K562 (cell line): Measurements from ENCODE around the gene EXOC6. TPM values are rescaled to one million over a fixed set of nuclear protein-coding genes. Genes with fewer than 3 reads are reported as not detected.

Source experiments
- ATAC-seq: fragments of 200-7000 bp; cut with Tn5 transposase; 3 replicates; pipeline ENCODE4 v1.9.1; 2020; ENCODE audit warnings: moderate library complexity
- BruUV-seq: library from RNA; stranded (reverse); fragments of 400-500 nt; replicated peaks from 2 replicates; lab custom pipeline; 2021; lab: Mats Ljungman, UMichigan
- CTCF ChIA-PET: fragments of 300-600 bp; formaldehyde crosslinking; extraction: SDS; loops from one replicate; lab custom pipeline; 2021; ENCODE audit warnings: low intra/inter-chr PET ratio; lab: Yijun Ruan, JAX
- POLR2A ChIA-PET: fragments of 300-600, 350-650 bp; sonication (Branson Sonifier 250); formaldehyde crosslinking; extraction: SDS; loops from one replicate; lab custom pipeline; 2021; ENCODE audit warnings: antibody characterized with exemption, inconsistent platforms; lab: Yijun Ruan, JAX
- DNase-seq, 4 experiments: peaks; one replicate each; pipeline versions ENCODE4 v3.0.0 to v3.0.0-alpha.2; 2011 to 2018; ENCODE audit warnings: low spot score in 3 of 4, mixed read lengths in 3 of 4; ENCODE audit errors: extremely low read depth in 1 of 4
- FAIRE-seq: peaks from 2 replicates; lab custom pipeline; 2011; peaks lifted over from hg19 to GRCh38; lab: Jason Lieb, UNC
- H2AFZ ChIP-seq: 2 replicates; pipeline ENCODE4 v1.6.0; 2011; ENCODE audit warnings: low read depth, low read length, control low read depth, inconsistent platforms
- H3K27ac ChIP-seq: fragments of 200-600 bp; 3 replicates; pipeline ENCODE4 v1.8.0; 2011; ENCODE audit warnings: low read depth, mild to moderate bottlenecking, control low read depth, inconsistent platforms, low read length, moderate library complexity, mixed read lengths; ENCODE audit errors: extremely low read depth
- H3K27me3 ChIP-seq, 2 experiments: fragments of 300-600 bp in 1 of 2; 2 replicates in 1 of 2; 3 replicates in 1 of 2; pipeline versions ENCODE4 v1.6.0 to v1.8.0; 2011; ENCODE audit warnings: inconsistent platforms in 2 of 2, low read length in 2 of 2, mild to moderate bottlenecking in 1 of 2, mixed read lengths in 1 of 2, moderate library complexity in 1 of 2; ENCODE audit not compliant: control insufficient read depth in 2 of 2, insufficient read depth in 2 of 2
- H3K36me3 ChIP-seq: fragments of 300-600 bp; 3 replicates; pipeline ENCODE4 v1.8.0; 2011; ENCODE audit warnings: mild to moderate bottlenecking, low read length, inconsistent platforms; ENCODE audit not compliant: control insufficient read depth, insufficient read depth
- H3K4me1 ChIP-seq, 2 experiments: fragments of 200-600 bp in 1 of 2; replicated peaks in 1 of 2; 2 replicates in 1 of 2; 3 replicates in 1 of 2; pipeline versions ENCODE4 v1.5.1 to v1.8.0; 2011; ENCODE audit warnings: inconsistent platforms in 2 of 2, low read length in 2 of 2, mild to moderate bottlenecking in 1 of 2, mixed read lengths in 1 of 2, moderate library complexity in 1 of 2; ENCODE audit not compliant: control insufficient read depth in 2 of 2, insufficient read depth in 2 of 2
- H3K4me2 ChIP-seq: 2 replicates; pipeline ENCODE4 v1.6.1; 2011; ENCODE audit warnings: low read length, control low read depth, inconsistent platforms, mixed read lengths; ENCODE audit not compliant: insufficient read depth
- H3K4me3 ChIP-seq: fragments of 200-600 bp; sonication (generic), shearing (Covaris generic); 2 replicates; pipeline ENCODE4 v1.5.1; 2016; ENCODE audit warnings: control low read depth, inconsistent platforms
- H3K79me2 ChIP-seq: fragments of 200-600 bp; 3 replicates; pipeline ENCODE4 v1.8.0; 2011; ENCODE audit warnings: low read length, inconsistent platforms; ENCODE audit not compliant: control insufficient read depth, insufficient read depth
- H3K9ac ChIP-seq, 2 experiments: 2 replicates each; pipeline versions ENCODE4 v1.6.0 to v1.6.1; 2011; ENCODE audit warnings: low read depth in 2 of 2, low read length in 2 of 2, control low read depth in 1 of 2, inconsistent platforms in 1 of 2, mild to moderate bottlenecking in 1 of 2, mixed read lengths in 1 of 2; ENCODE audit not compliant: insufficient read depth in 1 of 2
- H3K9me1 ChIP-seq: one replicate; pipeline ENCODE4 v1.6.0; 2011; ENCODE audit warnings: inconsistent platforms, mild to moderate bottlenecking, low read length, moderate library complexity; ENCODE audit not compliant: control insufficient read depth, insufficient read depth
- H3K9me3 ChIP-seq: replicated peaks from 2 replicates; pipeline ENCODE4 v1.5.1; 2011; ENCODE audit warnings: low read depth, low read length, inconsistent platforms; ENCODE audit not compliant: control insufficient read depth, insufficient read depth
- H4K20me1 ChIP-seq: replicated peaks from 2 replicates; pipeline ENCODE4 v1.6.1; 2011; ENCODE audit warnings: low read length, inconsistent platforms, mixed read lengths; ENCODE audit not compliant: control insufficient read depth, insufficient read depth
- AFF1 ChIP-seq, 2 experiments: fragments of 450-650 bp; IDR thresholded peaks; 2 replicates each; pipeline ENCODE4 v1.6.1; 2018; ENCODE audit warnings: mild to moderate bottlenecking in 2 of 2, low read depth in 1 of 2; ENCODE audit not compliant: partially characterized antibody in 2 of 2
- ARNT ChIP-seq, 2 experiments: fragments of 450-650 bp; IDR thresholded peaks; 2 replicates each; pipeline ENCODE4 v1.6.1; 2016; ENCODE audit warnings: mild to moderate bottlenecking in 1 of 2
- EWSR1 ChIP-seq: fragments of 450-650 bp; IDR thresholded peaks from 2 replicates; pipeline ENCODE4 v1.6.1; 2018; ENCODE audit warnings: borderline replicate concordance, mild to moderate bottlenecking, low read depth, moderate library complexity; ENCODE audit not compliant: partially characterized antibody
- ILK ChIP-seq: fragments of 450-650 bp; IDR thresholded peaks from 2 replicates; pipeline ENCODE4 v1.6.1; 2016; ENCODE audit warnings: missing genetic modification characterization, low read depth, mild to moderate bottlenecking, missing compliant biosample characterization, moderate library complexity, borderline replicate concordance
- MECOM ChIP-seq: fragments of 250-450 bp; sonication (Bioruptor Pico); IDR thresholded peaks from 2 replicates; pipeline ENCODE4 v1.8.0; 2022; ENCODE audit warnings: inconsistent platforms
- MYC ChIP-seq, 2 experiments: fragments of 250-450 bp in 1 of 2; sonication (Bioruptor Pico) in 1 of 2; IDR thresholded peaks; 2 replicates each; pipeline versions ENCODE4 v1.5.1 to v1.6.1; 2012 to 2021; ENCODE audit warnings: low read depth in 2 of 2, borderline replicate concordance in 1 of 2, improper control_type of control experiment in 1 of 2, low read length in 1 of 2, mild to moderate bottlenecking in 1 of 2, moderate library complexity in 1 of 2
- PHB2 ChIP-seq: fragments of 450-650 bp; IDR thresholded peaks from 2 replicates; pipeline ENCODE4 v1.6.1; 2017; ENCODE audit warnings: low read depth
- POU5F1 ChIP-seq: fragments of 150-350 bp; IDR thresholded peaks from 2 replicates; pipeline ENCODE4 v1.6.1; 2014; ENCODE audit warnings: borderline replicate concordance, low read length, low read depth, mild to moderate bottlenecking; ENCODE audit not compliant: partially characterized antibody
- SMAD2 ChIP-seq: fragments of 150-350 bp; IDR thresholded peaks from 2 replicates; pipeline ENCODE4 v1.6.1; 2014; ENCODE audit warnings: low read depth, mild to moderate bottlenecking, low read length
- TAF1 ChIP-seq: IDR thresholded peaks from 2 replicates; pipeline ENCODE4 v1.6.1; 2011; ENCODE audit warnings: mild to moderate bottlenecking, low read length, moderate library complexity; ENCODE audit not compliant: insufficient read depth, control insufficient read depth, severe bottlenecking; ENCODE audit errors: extremely low read depth
- TCFL5 ChIP-seq: fragments of 250-450 bp; sonication (Bioruptor Pico); conservative IDR thresholded peaks from 2 replicates; pipeline ENCODE4 v1.6.1; 2021; ENCODE audit warnings: mild to moderate bottlenecking, moderate library complexity, matching md5 sums
- ZSCAN29 ChIP-seq: fragments of 450-650 bp; IDR thresholded peaks from 2 replicates; pipeline ENCODE4 v1.6.1; 2017
- WGBS: fragments of 100-300 bp; shearing (Covaris generic); methylation state at CpG from one replicate; pipeline ENCODE4 v1.1.6; 2016; ENCODE audit warnings: low coverage, mixed read lengths; ENCODE audit not compliant: insufficient coverage; ENCODE audit errors: missing lambda C conversion rate; 5-methylcytosine and 5-hydroxymethylcytosine counted together
- in situ Hi-C: fragments of 300-500 bp; cut with MboI; formaldehyde crosslinking; loops from 4 replicates; pipeline ENCODE4 v1.15.0; 2018; ENCODE audit warnings: inconsistent platforms, mixed read lengths
- intact Hi-C: fragments of 100-400 bp; cut with micrococcal nuclease; formaldehyde crosslinking; loops from 2 replicates; pipeline ENCODE4 v1.14.2; 2022
- polyA plus RNA-seq, 8 experiments: library from polyadenylated mRNA; depleted of rRNA in 4 of 8; stranded (reverse) in 5 of 8; unstranded in 3 of 8; fragments of >200 nt; fragmentation: Nextera tagmentation in 2 of 8; fragmentation: Illumina TruSeq in 1 of 8; extraction: Ambion mirVana in 2 of 8; extraction: Trizol in 1 of 8; gene quantifications; 2 replicates each; pipeline versions ENCODE4 v1.2.1 to v1.2.3, GENCODE V29; 2011 to 2014; ENCODE audit warnings: inconsistent platforms in 1 of 8, missing spikeins in 1 of 8
- total RNA-seq, 7 experiments: library from RNA; depleted of rRNA in 6 of 7; stranded (reverse); fragments of >200 nt in 6 of 7; fragmentation: Illumina TruSeq in 2 of 7; extraction: Trizol in 2 of 7; gene quantifications; 2 replicates each; pipeline versions ENCODE4 v1.2.1 to v1.2.3, GENCODE V29; 2011 to 2021; ENCODE audit warnings: low replicate concordance in 1 of 7
- TF ChIP-seq, protein P1 (sequence below), 2 experiments: fragments of 450-650 bp; conservative IDR thresholded peaks; 2 replicates each; pipeline ENCODE4 v1.6.1; 2017; ENCODE audit warnings: mild to moderate bottlenecking in 2 of 2, moderate library complexity in 2 of 2

The EXOC6 gene
- total and polyA plus RNA-seq, 9 of the 15 experiments (the other 6 are each of a cell fraction or from before 2014, with no cell fraction given), result 13.9 to 42.8 (median 24.9) TPM

DNA sequence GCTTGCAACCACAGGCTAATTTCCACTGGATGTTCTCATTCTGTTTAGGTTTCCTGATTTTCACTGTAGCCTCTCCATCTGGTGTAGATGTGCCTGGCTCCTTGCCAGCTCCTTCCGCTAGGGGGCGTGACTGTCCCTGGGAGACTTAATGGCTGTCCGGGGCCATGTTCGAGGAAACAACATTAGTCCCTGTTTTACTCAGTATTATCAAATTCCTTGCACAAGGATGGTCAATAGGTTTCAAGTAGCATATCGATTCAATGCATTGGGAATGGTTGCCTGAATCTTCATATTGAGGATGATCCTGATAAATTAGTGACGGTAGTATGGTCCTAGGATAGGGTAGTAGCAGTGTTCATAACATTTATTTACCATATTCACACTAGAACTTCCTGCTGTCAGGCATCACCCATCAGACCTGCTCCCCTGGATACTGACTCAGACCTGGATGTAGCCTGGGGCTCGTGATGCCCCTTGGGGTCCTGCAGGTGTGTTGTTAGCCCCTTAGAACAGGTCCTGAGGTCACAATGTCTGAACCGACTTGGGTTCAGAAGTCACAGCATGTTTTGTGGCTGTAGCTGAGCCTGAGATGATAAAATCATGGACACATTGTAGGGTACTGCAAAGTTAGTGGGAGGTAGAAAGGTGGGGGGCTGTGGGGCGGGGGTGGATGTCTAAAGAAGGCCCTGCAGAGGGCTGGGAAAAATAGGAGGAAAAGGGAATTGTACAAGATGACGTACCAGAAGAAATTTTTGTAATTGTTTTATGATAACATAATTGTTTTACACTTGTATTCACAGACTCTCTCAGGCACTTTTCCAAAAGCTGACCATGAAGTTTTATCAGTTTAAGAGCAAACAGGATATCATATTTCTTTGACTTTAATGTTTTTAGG lies 8.9 kb upstream of the EXOC6 start:
- ChIA-PET POLR2A (interaction anchor here (0.6 to 1.2 kb wide), 5 partner anchors 9 to 150 kb away, joined by 3 to 7 read pairs (median 3); partner anchors contain the start of genes EXOC6 and HHEX), CTCF (no interaction called here)
- Histone ChIP-seq H3K4me1 (peaks cover 10 to 14% of the 10 kb centered on the region in 2 experiments; a peak in 3 of 5 replicates), H3K9me1 (no peaks in the 10 kb centered on the region), H3K9me3 (no peaks in the 10 kb centered on the region; the same call in 1 of the 2 replicates), H3K4me2 (peak overlapping the region; percentile 88), H3K36me3 (peaks cover 44% of the 10 kb centered on the region), H3K4me3 (no peak overlapping the region), H3K27ac (peak overlapping the region; percentile 83), H3K9ac (peak overlapping the region; percentile 65 to 68; a peak in 3 of 4 replicates), H3K27me3 (no peaks in the 10 kb centered on the region), H4K20me1 (no peaks in the 10 kb centered on the region), H2AFZ (peak overlapping the region; percentile 96), H3K79me2 (peaks cover 45% of the 10 kb centered on the region)
- ATAC-seq (peak; percentile 90), DNase-seq (peak; percentile 66 to 89 (median 70)), FAIRE-seq (peak; percentile 56)
- 19% methylated on average over 10 of the region's 10 CpGs for WGBS
- no TSS peak for BruUV-seq
- in situ Hi-C loops (no loop called here), intact Hi-C loops (no loop called here)
- TF ChIP-seq AFF1 (IDR thresholded peaks at IDR 0.05; ENCODE audit: low read depth in 1 of 2, partially characterized antibody in 2 of 2), result no peak
- 0 out of 4 replicates have a peak, but pooled peaks of 1 of the 2 experiments have one; percentile 28 for TF ChIP-seq ARNT (IDR thresholded peaks at IDR 0.05)
- no peak for TF ChIP-seq POU5F1
- no peak for TF ChIP-seq TCFL5 (CRISPR knock-in tag)
- TF ChIP-seq, protein P1, sequence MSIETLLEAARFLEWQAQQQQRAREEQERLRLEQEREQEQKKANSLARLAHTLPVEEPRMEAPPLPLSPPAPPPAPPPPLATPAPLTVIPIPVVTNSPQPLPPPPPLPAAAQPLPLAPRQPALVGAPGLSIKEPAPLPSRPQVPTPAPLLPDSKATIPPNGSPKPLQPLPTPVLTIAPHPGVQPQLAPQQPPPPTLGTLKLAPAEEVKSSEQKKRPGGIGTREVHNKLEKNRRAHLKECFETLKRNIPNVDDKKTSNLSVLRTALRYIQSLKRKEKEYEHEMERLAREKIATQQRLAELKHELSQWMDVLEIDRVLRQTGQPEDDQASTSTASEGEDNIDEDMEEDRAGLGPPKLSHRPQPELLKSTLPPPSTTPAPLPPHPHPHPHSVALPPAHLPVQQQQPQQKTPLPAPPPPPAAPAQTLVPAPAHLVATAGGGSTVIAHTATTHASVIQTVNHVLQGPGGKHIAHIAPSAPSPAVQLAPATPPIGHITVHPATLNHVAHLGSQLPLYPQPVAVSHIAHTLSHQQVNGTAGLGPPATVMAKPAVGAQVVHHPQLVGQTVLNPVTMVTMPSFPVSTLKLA (conservative IDR thresholded peaks at IDR 0.05), result 0 out of 4 replicates have a peak, but pooled peaks of 1 of the 2 experiments have one; percentile 30
- TF ChIP-seq ILK (tag), result no peak
- TF ChIP-seq MYC (IDR thresholded peaks at IDR 0.05; ENCODE audit: low read depth, low read length), result no peak; the same call in 1 of the 2 replicates
- no peak for TF ChIP-seq MYC (CRISPR knock-in tag; IDR thresholded peaks at IDR 0.05; ENCODE audit: borderline replicate concordance, low read depth)
- no peak for TF ChIP-seq MECOM (CRISPR knock-in tag)
- TF ChIP-seq SMAD2, result no peak
- TF ChIP-seq PHB2, result no peak
- TF ChIP-seq ZSCAN29, result no peak
- TF ChIP-seq EWSR1, result no peak
- TF ChIP-seq TAF1, result peak; percentile 16
